ENCODE measurements around the gene AUTS2.
"Not testable (repeated sequence)": the region's sequence is repeated elsewhere in the genome, so short reads cannot be mapped to it uniquely, and the experiment has no call there.

AUTS2 gene

GRCh38 chr7:70353946-70354335, 755.7 kb downstream of the AUTS2 start:
- no peaks in the 10 kb centered on the region for H3K27me3 ChIP-seq (ENCODE audit: control insufficient read depth, insufficient read depth, low read length)
- no peak overlapping the region for H3K4me3 ChIP-seq (ENCODE audit: low read depth, low read length)
- H3K27ac ChIP-seq (ENCODE audit: low read depth, low read length) = no peak overlapping the region
- H3K4me1 ChIP-seq (ENCODE audit: control insufficient read depth, insufficient read depth, low read length) = peaks cover 13% of the 10 kb centered on the region; the same call in 1 of the 2 replicates
- H3K36me3 ChIP-seq (ENCODE audit: control insufficient read depth, insufficient read depth, low read length) = no peaks in the 10 kb centered on the region
- no peaks in the 10 kb centered on the region for H3K9me3 ChIP-seq (ENCODE audit: control insufficient read depth, insufficient read depth, low read depth, low read length)
- H3K9ac ChIP-seq (ENCODE audit: low read length) = no peak overlapping the region

- no peaks in the 10 kb centered on the region for H3K36me3 ChIP-seq (ENCODE audit: control insufficient read depth, insufficient read depth, low read length)
- H3K9me3 ChIP-seq (ENCODE audit: control insufficient read depth, insufficient read depth, low read depth, low read length) = no peaks in the 10 kb centered on the region
- no peak overlapping the region for H3K4me3 ChIP-seq (ENCODE audit: low read depth, low read length)
- H3K27ac ChIP-seq (ENCODE audit: low read depth, low read length) = no peak overlapping the region
- H3K4me1 ChIP-seq (ENCODE audit: control insufficient read depth, insufficient read depth, low read length) = peaks cover 13% of the 10 kb centered on the region; the same call in 1 of the 2 replicates
- H3K27me3 ChIP-seq (ENCODE audit: control insufficient read depth, insufficient read depth, low read length) = no peaks in the 10 kb centered on the region
- no peak overlapping the region for H3K9ac ChIP-seq (ENCODE audit: low read length)
Observed at GRCh38 chr7:70354409-70355169, 756.3 kb downstream of the AUTS2 start.

- H3K36me3 ChIP-seq (ENCODE audit: control insufficient read depth, insufficient read depth, low read length) = no peaks in the 10 kb centered on the region
- no peak overlapping the region for H3K4me3 ChIP-seq (ENCODE audit: low read depth, low read length)
Observed at GRCh38 chr7:70355198-70356020, 757.1 kb downstream of the AUTS2 start.

DNA sequence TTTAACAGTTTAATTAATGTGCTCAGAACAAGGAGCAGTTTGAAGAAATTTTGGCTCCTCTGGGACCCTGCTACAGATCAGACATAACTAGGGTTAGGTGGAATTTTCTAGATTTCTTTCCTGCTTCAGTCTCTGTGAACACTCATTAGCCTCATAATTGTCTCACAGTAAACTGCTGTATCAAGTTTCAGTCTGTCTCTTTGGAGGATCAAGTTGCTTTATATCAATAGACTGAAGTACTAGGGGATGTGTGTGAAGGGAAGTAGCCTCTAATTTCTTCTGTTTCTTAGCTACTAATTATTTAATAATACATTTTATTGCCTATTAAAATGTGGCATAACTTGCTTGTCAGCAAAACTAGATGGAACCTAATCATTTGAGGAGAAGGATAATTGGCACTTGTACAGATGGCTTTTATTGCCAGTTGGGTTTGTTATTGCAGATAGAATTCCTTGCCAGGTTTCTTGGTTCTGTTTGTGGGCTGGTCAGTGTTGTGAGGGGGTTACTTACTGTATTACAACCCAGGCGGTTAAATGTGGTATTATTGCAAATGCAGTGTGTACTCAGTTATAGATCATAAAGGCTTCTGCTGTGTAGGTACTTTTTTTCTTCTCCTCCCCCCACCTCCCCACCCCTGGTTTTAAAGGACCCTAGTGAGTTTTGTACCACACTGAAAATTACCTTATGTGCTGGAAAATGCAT, 758.0 kb downstream of the AUTS2 start:
- no peak overlapping the region for H3K27ac ChIP-seq (ENCODE audit: low read depth, low read length)
- no peak overlapping the region for H3K9ac ChIP-seq (ENCODE audit: low read length)
- H3K4me3 ChIP-seq (ENCODE audit: low read depth, low read length) = no peak overlapping the region
- H3K36me3 ChIP-seq (ENCODE audit: control insufficient read depth, insufficient read depth, low read length) = no peaks in the 10 kb centered on the region
- H3K9me3 ChIP-seq (ENCODE audit: control insufficient read depth, insufficient read depth, low read depth, low read length) = no peaks in the 10 kb centered on the region
- no peaks in the 10 kb centered on the region for H3K27me3 ChIP-seq (ENCODE audit: control insufficient read depth, insufficient read depth, low read length)
- peaks cover 13% of the 10 kb centered on the region; the same call in 1 of the 2 replicates for H3K4me1 ChIP-seq (ENCODE audit: control insufficient read depth, insufficient read depth, low read length)

More at GRCh38 chr7:70355198-70356020, 757.1 kb downstream of the AUTS2 start:
- H3K27ac ChIP-seq (ENCODE audit: low read depth, low read length) = no peak overlapping the region
- no peak overlapping the region for H3K9ac ChIP-seq (ENCODE audit: low read length)
- no peaks in the 10 kb centered on the region for H3K27me3 ChIP-seq (ENCODE audit: control insufficient read depth, insufficient read depth, low read length)
- H3K9me3 ChIP-seq (ENCODE audit: control insufficient read depth, insufficient read depth, low read depth, low read length) = no peaks in the 10 kb centered on the region
- peaks cover 13% of the 10 kb centered on the region; the same call in 1 of the 2 replicates for H3K4me1 ChIP-seq (ENCODE audit: control insufficient read depth, insufficient read depth, low read length)

GRCh38 chr7:70356787-70357328, 758.6 kb downstream of the AUTS2 start:
- Histone ChIP-seq H3K9me3 (ENCODE audit: control insufficient read depth, insufficient read depth, low read depth, low read length) (no peaks in the 10 kb centered on the region), H3K4me3 (ENCODE audit: low read depth, low read length) (no peak overlapping the region), H3K27ac (ENCODE audit: low read depth, low read length) (no peak overlapping the region), H3K4me1 (ENCODE audit: control insufficient read depth, insufficient read depth, low read length) (peaks cover 13% of the 10 kb centered on the region; the same call in 1 of the 2 replicates), H3K27me3 (ENCODE audit: control insufficient read depth, insufficient read depth, low read length) (no peaks in the 10 kb centered on the region), H3K9ac (ENCODE audit: low read length) (no peak overlapping the region), H3K36me3 (ENCODE audit: control insufficient read depth, insufficient read depth, low read length) (no peaks in the 10 kb centered on the region)

- no peak overlapping the region for H3K4me3 ChIP-seq (ENCODE audit: low read depth, low read length)
- H3K4me1 ChIP-seq (ENCODE audit: control insufficient read depth, insufficient read depth, low read length) = peaks cover 9% of the 10 kb centered on the region; the same call in 1 of the 2 replicates
- no peaks in the 10 kb centered on the region for H3K27me3 ChIP-seq (ENCODE audit: control insufficient read depth, insufficient read depth, low read length)
- H3K36me3 ChIP-seq (ENCODE audit: control insufficient read depth, insufficient read depth, low read length) = no peaks in the 10 kb centered on the region
- no peak overlapping the region for H3K27ac ChIP-seq (ENCODE audit: low read depth, low read length)
- no peaks in the 10 kb centered on the region for H3K9me3 ChIP-seq (ENCODE audit: control insufficient read depth, insufficient read depth, low read depth, low read length)
- H3K9ac ChIP-seq (ENCODE audit: low read length) = no peak overlapping the region
Observed at GRCh38 chr7:70360557-70360956, 762.3 kb downstream of the AUTS2 start.

DNA sequence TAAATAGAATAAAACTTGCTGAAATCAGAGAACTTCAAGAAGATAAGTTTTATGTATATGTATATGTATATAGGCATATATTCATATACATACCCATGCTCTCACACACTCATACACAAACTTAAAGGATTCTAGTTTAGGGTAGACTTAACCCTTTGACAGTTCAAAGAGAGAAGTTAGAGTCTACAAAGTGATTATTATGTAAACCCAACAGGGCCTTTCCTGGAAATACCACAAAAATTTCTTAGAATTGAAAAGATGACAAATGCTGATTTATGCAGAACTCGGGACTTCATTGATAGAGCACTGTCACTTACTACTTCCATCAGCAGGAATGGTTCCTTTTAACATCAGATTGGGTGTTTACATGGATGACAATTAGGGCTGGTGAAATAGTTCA, 763.5 kb downstream of the AUTS2 start:
- Histone ChIP-seq H3K9me3 (ENCODE audit: control insufficient read depth, insufficient read depth, low read depth, low read length) (no peaks in the 10 kb centered on the region), H3K36me3 (ENCODE audit: control insufficient read depth, insufficient read depth, low read length) (no peaks in the 10 kb centered on the region), H3K4me3 (ENCODE audit: low read depth, low read length) (no peak overlapping the region), H3K4me1 (ENCODE audit: control insufficient read depth, insufficient read depth, low read length) (no peaks in the 10 kb centered on the region), H3K27ac (ENCODE audit: low read depth, low read length) (no peak overlapping the region), H3K9ac (ENCODE audit: low read length) (no peak overlapping the region), H3K27me3 (ENCODE audit: control insufficient read depth, insufficient read depth, low read length) (no peaks in the 10 kb centered on the region)

DNA sequence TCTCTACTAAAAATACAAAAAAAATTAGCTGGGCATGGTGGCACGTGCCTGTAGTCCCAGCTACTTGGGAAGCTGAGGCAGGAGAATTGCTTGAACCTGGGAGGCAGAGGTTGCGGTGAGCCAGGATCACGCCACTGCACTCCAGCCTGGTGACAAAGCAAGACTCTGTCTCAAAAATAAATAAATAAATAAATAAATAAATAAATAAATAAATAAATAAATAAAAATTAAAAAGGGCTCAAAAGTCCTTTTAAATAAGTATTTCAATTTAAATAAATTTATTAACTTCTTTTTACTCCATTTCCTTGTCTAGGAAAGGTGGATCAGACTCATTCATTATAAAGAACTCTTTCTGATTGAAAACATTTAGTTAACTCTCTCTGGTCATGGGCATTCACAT, 766.1 kb downstream of the AUTS2 start:
- H3K4me3 ChIP-seq (ENCODE audit: low read depth, low read length); H3K9me3 ChIP-seq (ENCODE audit: control insufficient read depth, insufficient read depth, low read depth, low read length); H3K27ac ChIP-seq (ENCODE audit: low read depth, low read length); H3K9ac ChIP-seq (ENCODE audit: low read length); H3K27me3 ChIP-seq (ENCODE audit: control insufficient read depth, insufficient read depth, low read length); H3K36me3 ChIP-seq (ENCODE audit: control insufficient read depth, insufficient read depth, low read length); H3K4me1 ChIP-seq (ENCODE audit: control insufficient read depth, insufficient read depth, low read length): not testable (repeated sequence)

DNA sequence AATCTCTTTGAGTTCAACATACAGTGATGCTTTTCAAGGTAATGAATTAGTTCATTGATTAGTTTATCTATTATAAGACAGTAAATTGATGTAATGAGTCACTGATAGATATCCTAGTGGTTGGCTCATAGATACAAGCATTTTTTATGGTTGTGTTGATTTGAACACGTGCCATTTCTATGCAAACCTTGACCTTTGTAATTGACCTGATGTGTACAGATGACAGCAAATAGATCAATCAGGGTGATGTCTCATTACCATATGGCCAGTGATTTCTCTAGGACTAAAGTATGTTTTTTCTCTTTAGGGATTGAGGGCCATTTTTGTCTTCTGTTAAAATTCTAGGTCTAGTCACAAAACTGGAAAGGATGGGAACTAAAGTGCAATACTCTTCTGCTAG, 773.4 kb downstream of the AUTS2 start:
- no peaks in the 10 kb centered on the region for H3K27me3 ChIP-seq (ENCODE audit: control insufficient read depth, insufficient read depth, low read length)
- no peaks in the 10 kb centered on the region for H3K36me3 ChIP-seq (ENCODE audit: control insufficient read depth, insufficient read depth, low read length)
- no peaks in the 10 kb centered on the region for H3K9me3 ChIP-seq (ENCODE audit: control insufficient read depth, insufficient read depth, low read depth, low read length)
- H3K9ac ChIP-seq (ENCODE audit: low read length) = no peak overlapping the region
- no peak overlapping the region for H3K4me3 ChIP-seq (ENCODE audit: low read depth, low read length)
- peaks cover 4% of the 10 kb centered on the region; the same call in 1 of the 2 replicates for H3K4me1 ChIP-seq (ENCODE audit: control insufficient read depth, insufficient read depth, low read length)
- H3K27ac ChIP-seq (ENCODE audit: low read depth, low read length) = no peak overlapping the region

GRCh38 chr7:70372768-70373515, 774.7 kb downstream of the AUTS2 start:
- Histone ChIP-seq H3K9ac (ENCODE audit: low read length) (no peak overlapping the region), H3K9me3 (ENCODE audit: control insufficient read depth, insufficient read depth, low read depth, low read length) (no peaks in the 10 kb centered on the region), H3K27me3 (ENCODE audit: control insufficient read depth, insufficient read depth, low read length) (no peaks in the 10 kb centered on the region), H3K4me3 (ENCODE audit: low read depth, low read length) (no peak overlapping the region), H3K27ac (ENCODE audit: low read depth, low read length) (no peak overlapping the region), H3K4me1 (ENCODE audit: control insufficient read depth, insufficient read depth, low read length) (peaks cover 4% of the 10 kb centered on the region; the same call in 1 of the 2 replicates), H3K36me3 (ENCODE audit: control insufficient read depth, insufficient read depth, low read length) (no peaks in the 10 kb centered on the region)
